RWPE1 (cell line): ENCODE results near the gene COL21A1.
A peak's percentile ranks its signal among the peaks of the same experiment; 100 is the strongest.

Experiments
- CTCF ChIA-PET: fragments of 350-600 bp; sonication (Branson Sonifier 250); formaldehyde crosslinking; extraction: SDS; loops from one replicate; lab custom pipeline; 2021; lab: Yijun Ruan, JAX
- POLR2A ChIA-PET: fragments of 400-600 bp; formaldehyde crosslinking; extraction: SDS; loops from one replicate; lab custom pipeline; 2020; ENCODE audit warnings: antibody characterized with exemption; ENCODE audit not compliant: low non-redundant PET; lab: Yijun Ruan, JAX
- DNase-seq: peaks from one replicate; pipeline ENCODE4 v3.0.0; 2012; ENCODE audit warnings: low spot score
- H3K27ac ChIP-seq: fragments of 450-650 bp; 2 replicates; pipeline ENCODE4 v1.5.1; 2017
- CTCF ChIP-seq: fragments of 450-650 bp; conservative IDR thresholded peaks from 2 replicates; pipeline ENCODE4 v1.5.1; 2017; ENCODE audit warnings: low read depth, mild to moderate bottlenecking

COL21A1 gene

GRCh38 chr6:56187686-56188085, 59.7 kb downstream of the COL21A1 start:
- no peak overlapping the region for H3K27ac ChIP-seq
- ChIA-PET POLR2A (no interaction called here), CTCF (no interaction called here)
- DNase-seq = no peak
- no peak for TF ChIP-seq CTCF

- ChIA-PET CTCF (no interaction called here), POLR2A (no interaction called here)
- no peak for TF ChIP-seq CTCF
- no peak overlapping the region for H3K27ac ChIP-seq
- DNase-seq = no peak
These were observed 70.6 kb downstream of the COL21A1 start for GRCh38 chr6:56176741-56177140.

- no peak for DNase-seq
- ChIA-PET CTCF (no interaction called here), POLR2A (no interaction called here)
- TF ChIP-seq CTCF = no peak
- H3K27ac ChIP-seq = no peak overlapping the region
These were observed 74.2 kb downstream of the COL21A1 start for GRCh38 chr6:56173228-56173627.

GRCh38 chr6:56172144-56172543, 75.2 kb downstream of the COL21A1 start:
- DNase-seq = no peak
- ChIA-PET CTCF (interaction anchor here (0.6 to 0.7 kb wide), 2 partner anchors 52 to 97 kb away, joined by 3 to 4 read pairs; no protein-coding TSS in a partner anchor), POLR2A (no interaction called here)
- no peak for TF ChIP-seq CTCF
- no peak overlapping the region for H3K27ac ChIP-seq

- H3K27ac ChIP-seq = no peak overlapping the region
- no peak for DNase-seq
- CTCF ChIA-PET = no interaction called here
- TF ChIP-seq CTCF = no peak
- POLR2A ChIA-PET = no interaction called here
These were observed 78.0 kb downstream of the COL21A1 start for GRCh38 chr6:56169366-56169765.

GRCh38 chr6:56168596-56168995, 78.8 kb downstream of the COL21A1 start:
- POLR2A ChIA-PET = no interaction called here
- H3K27ac ChIP-seq = no peak overlapping the region
- peak; percentile 31 for DNase-seq
- TF ChIP-seq CTCF = no peak
- CTCF ChIA-PET = no interaction called here

- ChIA-PET CTCF (no interaction called here), POLR2A (no interaction called here)
- DNase-seq = no peak
- no peak for TF ChIP-seq CTCF
- H3K27ac ChIP-seq = no peak overlapping the region
These were observed 85.3 kb downstream of the COL21A1 start for GRCh38 chr6:56162081-56162480.
